ENCODE results near the gene MYO7A.

GRCh38 chr11:77149716-77150392, 21.8 kb downstream of the MYO7A start:
- TF ChIP-seq CTCF (IDR thresholded peaks at IDR 0.05; ENCODE audit: low read length): no peak
- TF ChIP-seq EZH2 (IDR thresholded peaks at IDR 0.05; ENCODE audit: borderline replicate concordance, low read length): no peak

Data from OCI-LY1 (cell line).